HEK293 (cell line): ENCODE measurements around the gene RNF2.

Experiments used
- CTCF ChIA-PET: fragments of 350-600 bp; formaldehyde crosslinking; extraction: SDS; loops from one replicate; lab custom pipeline; 2021; ENCODE audit warnings: antibody characterized with exemption; lab: Yijun Ruan, JAX
- POLR2A ChIA-PET: fragments of 300-600 bp; formaldehyde crosslinking; extraction: SDS; loops from one replicate; lab custom pipeline; 2020; ENCODE audit warnings: antibody characterized with exemption, inconsistent platforms; lab: Yijun Ruan, JAX
- H3K27ac ChIP-seq: fragments of 200-500 bp; sonication (Bioruptor generic); 2 replicates; pipeline ENCODE4 v1.5.1; 2014; ENCODE audit warnings: low read depth, low read length, control low read depth, inconsistent platforms; ENCODE audit errors: extremely low read depth
- H3K36me3 ChIP-seq, 2 experiments: fragments of 200-500 bp in 1 of 2; sonication (Bioruptor generic) in 1 of 2; 1 replicate in 1 of 2; 2 replicates in 1 of 2; pipeline ENCODE4 v1.5.1; 2014 to 2017; ENCODE audit warnings: inconsistent platforms in 2 of 2, low read length in 2 of 2; ENCODE audit not compliant: control insufficient read depth in 2 of 2, insufficient read depth in 1 of 2
- H3K4me1 ChIP-seq: fragments of 200-500 bp; sonication (Bioruptor generic); 2 replicates; pipeline ENCODE4 v1.5.1; 2014; ENCODE audit warnings: mild to moderate bottlenecking, low read length, inconsistent platforms; ENCODE audit not compliant: control insufficient read depth, insufficient read depth
- H3K4me3 ChIP-seq: 2 replicates; pipeline ENCODE4 v1.5.1; 2011; ENCODE audit warnings: low read depth, mild to moderate bottlenecking, control low read depth, low read length, moderate library complexity
- H3K9me3 ChIP-seq: fragments of 200-500 bp; sonication (Bioruptor generic); 2 replicates; pipeline ENCODE4 v1.5.1; 2014; ENCODE audit warnings: low read depth, low read length, inconsistent platforms; ENCODE audit not compliant: control insufficient read depth, insufficient read depth
- GFI1B ChIP-seq: fragments of 450-650 bp; formaldehyde crosslinking; IDR thresholded peaks from 2 replicates; pipeline ENCODE4 v1.5.1; 2016; ENCODE audit warnings: missing biosample characterization, missing genetic modification characterization
- SCRT1 ChIP-seq: fragments of 450-650 bp; formaldehyde crosslinking; IDR thresholded peaks from 2 replicates; pipeline ENCODE4 v1.5.1; 2016; ENCODE audit warnings: missing biosample characterization, missing genetic modification characterization, borderline replicate concordance
- WT1 ChIP-seq: fragments of 450-650 bp; formaldehyde crosslinking; IDR thresholded peaks from 2 replicates; pipeline ENCODE4 v1.5.1; 2016; ENCODE audit warnings: missing biosample characterization, missing genetic modification characterization
- ZNF280C ChIP-seq: fragments of 450-650 bp; formaldehyde crosslinking; IDR thresholded peaks from 2 replicates; pipeline ENCODE4 v1.5.1; 2016; ENCODE audit warnings: missing biosample characterization, missing genetic modification characterization
- ZNF362 ChIP-seq: fragments of 450-650 bp; formaldehyde crosslinking; IDR thresholded peaks from 2 replicates; pipeline ENCODE4 v1.5.1; 2016; ENCODE audit warnings: missing biosample characterization, missing genetic modification characterization
- ZNF398 ChIP-seq: fragments of 450-650 bp; formaldehyde crosslinking; IDR thresholded peaks from 2 replicates; pipeline ENCODE4 v1.5.1; 2017; ENCODE audit warnings: missing biosample characterization, missing genetic modification characterization
- ZNF48 ChIP-seq: fragments of 450-650 bp; formaldehyde crosslinking; IDR thresholded peaks from 2 replicates; pipeline ENCODE4 v1.5.1; 2016; ENCODE audit warnings: missing biosample characterization, missing genetic modification characterization
- ZNF571 ChIP-seq: fragments of 450-650 bp; formaldehyde crosslinking; IDR thresholded peaks from 2 replicates; pipeline ENCODE4 v1.5.0; 2017; ENCODE audit warnings: missing biosample characterization, missing genetic modification characterization
- ZNF624 ChIP-seq: fragments of 450-650 bp; formaldehyde crosslinking; IDR thresholded peaks from 2 replicates; pipeline ENCODE4 v1.5.1; 2017; ENCODE audit warnings: missing biosample characterization, missing genetic modification characterization
- ZNF658 ChIP-seq: fragments of 450-650 bp; formaldehyde crosslinking; IDR thresholded peaks from 2 replicates; pipeline ENCODE4; 2016; ENCODE audit warnings: missing biosample characterization, missing genetic modification characterization
- ZNF660 ChIP-seq: fragments of 450-650 bp; IDR thresholded peaks from 2 replicates; pipeline ENCODE4 v1.5.1; 2018; ENCODE audit warnings: missing biosample characterization, mild to moderate bottlenecking, missing genetic modification characterization
- ZNF792 ChIP-seq: fragments of 450-650 bp; formaldehyde crosslinking; IDR thresholded peaks from 2 replicates; pipeline ENCODE4 v1.5.1; 2016; ENCODE audit warnings: missing biosample characterization, missing genetic modification characterization
- ZSCAN5A ChIP-seq: fragments of 450-650 bp; formaldehyde crosslinking; IDR thresholded peaks from 2 replicates; pipeline ENCODE4 v1.5.1; 2016; ENCODE audit warnings: missing biosample characterization, missing genetic modification characterization
- TF ChIP-seq, protein P1 (sequence below): fragments of 450-650 bp; formaldehyde crosslinking; IDR thresholded peaks from 2 replicates; pipeline ENCODE4 v1.5.1; 2016; ENCODE audit warnings: missing biosample characterization, missing genetic modification characterization
- TF ChIP-seq, protein P2 (sequence below): fragments of 450-650 bp; formaldehyde crosslinking; IDR thresholded peaks from 2 replicates; pipeline ENCODE4 v1.5.1; 2016; ENCODE audit warnings: missing biosample characterization, missing genetic modification characterization

RNF2 gene

DNA sequence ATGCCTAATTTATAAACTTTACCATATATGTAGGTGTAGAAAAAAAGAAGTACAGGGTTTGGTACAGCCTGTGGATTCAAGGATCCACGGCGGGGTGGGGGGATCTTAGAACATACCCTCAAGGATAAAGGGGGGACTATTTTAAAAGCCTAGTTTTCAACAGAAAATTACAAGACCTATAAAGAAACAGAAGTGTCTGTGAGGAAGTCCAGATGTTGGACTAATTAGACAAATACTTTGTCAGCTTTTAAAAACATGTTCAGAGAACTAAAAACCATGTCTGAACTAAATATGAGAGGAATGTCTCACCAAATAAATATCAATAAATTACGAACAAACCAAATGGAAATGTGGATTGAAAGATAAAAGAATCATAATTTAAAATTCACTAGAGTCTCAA, 59.8 kb downstream of the RNF2 start:
- Histone ChIP-seq H3K4me3 (no peak overlapping the region), H3K9me3 (no peaks in the 10 kb centered on the region), H3K36me3 (peaks cover 0 to 16% of the 10 kb centered on the region in 2 experiments; a peak in 1 of 3 replicates), H3K4me1 (no peaks in the 10 kb centered on the region), H3K27ac (no peak overlapping the region)
- POLR2A ChIA-PET = no interaction called here
- CTCF ChIA-PET = no interaction called here
- TF ChIP-seq ZNF624 (tag by site-specific recombination) (no peak), ZNF280C (tag by site-specific recombination) (no peak), ZNF660 (no peak), ZNF571 (tag by site-specific recombination) (no peak), GFI1B (no peak), ZNF658 (tag by site-specific recombination) (no peak), WT1 (tag by site-specific recombination) (no peak), SCRT1 (tag by site-specific recombination) (no peak), ZNF398 (tag by site-specific recombination) (no peak), ZNF792 (tag by site-specific recombination) (no peak), ZNF48 (no peak), ZSCAN5A (tag by site-specific recombination) (no peak), ZNF362 (tag by site-specific recombination) (no peak)
- TF ChIP-seq, protein P1, sequence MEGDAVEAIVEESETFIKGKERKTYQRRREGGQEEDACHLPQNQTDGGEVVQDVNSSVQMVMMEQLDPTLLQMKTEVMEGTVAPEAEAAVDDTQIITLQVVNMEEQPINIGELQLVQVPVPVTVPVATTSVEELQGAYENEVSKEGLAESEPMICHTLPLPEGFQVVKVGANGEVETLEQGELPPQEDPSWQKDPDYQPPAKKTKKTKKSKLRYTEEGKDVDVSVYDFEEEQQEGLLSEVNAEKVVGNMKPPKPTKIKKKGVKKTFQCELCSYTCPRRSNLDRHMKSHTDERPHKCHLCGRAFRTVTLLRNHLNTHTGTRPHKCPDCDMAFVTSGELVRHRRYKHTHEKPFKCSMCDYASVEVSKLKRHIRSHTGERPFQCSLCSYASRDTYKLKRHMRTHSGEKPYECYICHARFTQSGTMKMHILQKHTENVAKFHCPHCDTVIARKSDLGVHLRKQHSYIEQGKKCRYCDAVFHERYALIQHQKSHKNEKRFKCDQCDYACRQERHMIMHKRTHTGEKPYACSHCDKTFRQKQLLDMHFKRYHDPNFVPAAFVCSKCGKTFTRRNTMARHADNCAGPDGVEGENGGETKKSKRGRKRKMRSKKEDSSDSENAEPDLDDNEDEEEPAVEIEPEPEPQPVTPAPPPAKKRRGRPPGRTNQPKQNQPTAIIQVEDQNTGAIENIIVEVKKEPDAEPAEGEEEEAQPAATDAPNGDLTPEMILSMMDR (tag by site-specific recombination) = no peak
- TF ChIP-seq, protein P2, sequence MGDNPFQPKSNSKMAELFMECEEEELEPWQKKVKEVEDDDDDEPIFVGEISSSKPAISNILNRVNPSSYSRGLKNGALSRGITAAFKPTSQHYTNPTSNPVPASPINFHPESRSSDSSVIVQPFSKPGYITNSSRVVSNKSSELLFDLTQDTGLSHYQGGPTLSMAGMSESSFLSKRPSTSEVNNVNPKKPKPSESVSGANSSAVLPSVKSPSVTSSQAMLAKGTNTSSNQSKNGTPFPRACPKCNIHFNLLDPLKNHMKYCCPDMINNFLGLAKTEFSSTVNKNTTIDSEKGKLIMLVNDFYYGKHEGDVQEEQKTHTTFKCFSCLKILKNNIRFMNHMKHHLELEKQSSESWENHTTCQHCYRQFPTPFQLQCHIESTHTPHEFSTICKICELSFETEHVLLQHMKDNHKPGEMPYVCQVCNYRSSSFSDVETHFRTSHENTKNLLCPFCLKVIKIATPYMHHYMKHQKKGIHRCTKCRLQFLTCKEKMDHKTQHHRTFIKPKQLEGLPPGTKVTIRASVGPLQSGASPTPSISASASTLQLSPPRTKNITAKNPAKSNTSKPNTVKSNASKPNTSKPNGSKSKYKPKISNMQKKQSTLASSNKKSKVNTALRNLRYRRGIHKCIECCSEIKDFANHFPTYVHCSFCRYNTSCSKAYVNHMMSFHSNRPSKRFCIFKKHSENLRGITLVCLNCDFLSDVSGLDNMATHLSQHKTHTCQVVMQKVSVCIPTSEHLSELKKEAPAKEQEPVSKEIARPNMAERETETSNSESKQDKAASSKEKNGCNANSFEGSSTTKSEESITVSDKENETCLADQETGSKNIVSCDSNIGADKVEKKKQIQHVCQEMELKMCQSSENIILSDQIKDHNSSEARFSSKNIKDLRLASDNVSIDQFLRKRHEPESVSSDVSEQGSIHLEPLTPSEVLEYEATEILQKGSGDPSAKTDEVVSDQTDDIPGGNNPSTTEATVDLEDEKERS (tag by site-specific recombination) = no peak
